GM12873 (cell line): ENCODE results near the gene TAF1B.

Source experiments
- TF ChIP-seq, protein P1 (sequence below): IDR thresholded peaks from 2 replicates; pipeline ENCODE4 v1.5.1; 2012; ENCODE audit warnings: low read depth, mild to moderate bottlenecking, moderate library complexity, low read length, control low read depth; ENCODE audit not compliant: insufficient read depth; ENCODE audit errors: missing control alignments

TAF1B gene

GRCh38 chr2:9815076-9815475 lies 28.2 kb upstream of the TAF1B start:
- TF ChIP-seq, protein P1, sequence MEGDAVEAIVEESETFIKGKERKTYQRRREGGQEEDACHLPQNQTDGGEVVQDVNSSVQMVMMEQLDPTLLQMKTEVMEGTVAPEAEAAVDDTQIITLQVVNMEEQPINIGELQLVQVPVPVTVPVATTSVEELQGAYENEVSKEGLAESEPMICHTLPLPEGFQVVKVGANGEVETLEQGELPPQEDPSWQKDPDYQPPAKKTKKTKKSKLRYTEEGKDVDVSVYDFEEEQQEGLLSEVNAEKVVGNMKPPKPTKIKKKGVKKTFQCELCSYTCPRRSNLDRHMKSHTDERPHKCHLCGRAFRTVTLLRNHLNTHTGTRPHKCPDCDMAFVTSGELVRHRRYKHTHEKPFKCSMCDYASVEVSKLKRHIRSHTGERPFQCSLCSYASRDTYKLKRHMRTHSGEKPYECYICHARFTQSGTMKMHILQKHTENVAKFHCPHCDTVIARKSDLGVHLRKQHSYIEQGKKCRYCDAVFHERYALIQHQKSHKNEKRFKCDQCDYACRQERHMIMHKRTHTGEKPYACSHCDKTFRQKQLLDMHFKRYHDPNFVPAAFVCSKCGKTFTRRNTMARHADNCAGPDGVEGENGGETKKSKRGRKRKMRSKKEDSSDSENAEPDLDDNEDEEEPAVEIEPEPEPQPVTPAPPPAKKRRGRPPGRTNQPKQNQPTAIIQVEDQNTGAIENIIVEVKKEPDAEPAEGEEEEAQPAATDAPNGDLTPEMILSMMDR: no peak

DNA sequence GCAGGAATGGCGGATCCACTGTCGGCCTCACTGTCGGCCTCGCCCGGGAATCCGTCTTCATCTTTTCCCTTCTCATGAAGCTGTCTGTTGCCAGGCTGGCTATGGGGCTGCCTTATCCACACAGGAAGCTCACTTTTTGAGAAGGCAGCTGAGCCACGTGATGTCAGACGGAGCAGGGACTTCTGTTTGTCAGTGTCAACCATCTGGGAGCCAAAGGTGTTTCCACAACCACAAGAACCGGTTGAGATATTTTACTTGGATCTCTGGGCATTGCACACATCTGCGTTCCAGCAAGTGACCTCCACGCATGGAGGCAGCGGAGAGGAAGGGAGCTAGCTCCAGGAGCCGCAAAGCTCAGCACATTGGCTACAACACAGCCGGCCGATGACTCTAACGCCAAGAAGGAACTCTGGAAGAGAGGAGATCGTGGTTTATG lies 27.4 kb upstream of the TAF1B start:
- TF ChIP-seq, protein P1: no peak

GRCh38 chr2:9818097-9818496 lies 25.2 kb upstream of the TAF1B start:
- TF ChIP-seq, protein P1: no peak

DNA sequence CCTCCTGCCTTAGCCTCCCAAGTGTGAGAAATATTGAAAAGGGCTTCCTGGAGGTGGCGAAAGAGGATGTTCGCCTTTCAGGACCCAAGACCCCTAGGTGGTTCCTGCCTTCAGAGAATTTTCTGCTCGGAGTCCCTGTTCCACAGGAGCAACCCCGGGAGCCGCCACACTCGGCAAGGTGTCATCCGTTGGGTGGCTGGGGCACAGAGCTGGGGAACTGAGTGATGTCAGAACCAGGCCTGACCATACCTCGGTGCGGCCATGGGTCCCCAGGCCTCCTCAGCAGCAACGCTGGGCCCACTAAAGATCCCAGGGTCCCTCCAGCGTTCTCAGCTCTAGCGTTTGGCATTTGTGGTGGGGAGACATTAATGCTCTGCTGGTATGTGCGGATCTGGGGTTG lies 23.7 kb upstream of the TAF1B start:
- TF ChIP-seq, protein P1: no peak

GRCh38 chr2:9820020-9820973 lies 23.0 kb upstream of the TAF1B start:
- TF ChIP-seq, protein P1: no peak

- TF ChIP-seq, protein P1: no peak
These were observed 21.3 kb upstream of the TAF1B start for GRCh38 chr2:9821805-9822445.

DNA sequence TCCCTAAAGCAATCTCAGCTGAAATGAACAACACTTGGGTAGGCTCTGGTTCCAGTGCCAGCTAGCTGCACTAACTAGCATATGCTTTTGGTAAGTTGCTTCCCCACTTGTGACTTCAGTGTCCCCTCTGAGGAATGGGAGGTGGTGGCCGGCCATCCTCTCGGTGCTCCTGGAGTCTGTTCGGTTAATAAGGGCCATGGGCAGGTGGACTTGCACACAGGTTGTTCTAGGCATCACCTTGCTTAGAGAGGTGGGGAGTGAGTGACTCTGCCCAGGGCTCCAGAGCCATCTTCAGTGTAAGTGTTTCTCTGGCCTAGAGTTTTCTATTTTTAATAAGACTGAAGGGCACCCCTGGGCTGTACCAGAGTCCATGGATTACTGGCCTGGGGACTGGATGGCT lies 18.8 kb upstream of the TAF1B start:
- TF ChIP-seq, protein P1: no peak
